HL-60/S4 (cell line): ENCODE results near the gene MTA1.

ENCODE experiments used
- in situ Hi-C: fragments of 300-500 bp; cut with MboI; formaldehyde crosslinking; loops from 2 replicates; pipeline ENCODE4 v1.14.3; 2022; ENCODE audit warnings: low sequenced_read_pairs

Gene MTA1

DNA sequence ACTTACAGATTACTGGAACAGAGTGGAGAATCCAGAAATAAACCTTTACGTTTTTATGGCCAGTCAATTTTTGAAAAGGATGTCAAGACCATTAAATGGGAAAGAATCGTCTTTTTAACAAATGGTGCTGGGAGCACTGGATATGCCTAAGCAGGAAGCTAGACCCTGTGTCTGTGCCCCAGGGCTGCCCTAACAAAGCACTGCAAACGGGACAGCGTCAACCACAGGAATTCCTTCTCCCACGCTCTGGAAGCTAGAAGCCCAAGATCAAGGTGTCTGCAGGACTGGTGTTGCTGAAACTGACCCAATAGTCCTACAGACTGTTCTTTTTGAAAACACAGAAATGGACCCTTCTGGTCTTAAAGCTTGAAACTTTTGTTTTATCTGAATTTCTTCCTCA, 97.5 kb downstream of the MTA1 start:
- in situ Hi-C loops, result no loop called here

DNA sequence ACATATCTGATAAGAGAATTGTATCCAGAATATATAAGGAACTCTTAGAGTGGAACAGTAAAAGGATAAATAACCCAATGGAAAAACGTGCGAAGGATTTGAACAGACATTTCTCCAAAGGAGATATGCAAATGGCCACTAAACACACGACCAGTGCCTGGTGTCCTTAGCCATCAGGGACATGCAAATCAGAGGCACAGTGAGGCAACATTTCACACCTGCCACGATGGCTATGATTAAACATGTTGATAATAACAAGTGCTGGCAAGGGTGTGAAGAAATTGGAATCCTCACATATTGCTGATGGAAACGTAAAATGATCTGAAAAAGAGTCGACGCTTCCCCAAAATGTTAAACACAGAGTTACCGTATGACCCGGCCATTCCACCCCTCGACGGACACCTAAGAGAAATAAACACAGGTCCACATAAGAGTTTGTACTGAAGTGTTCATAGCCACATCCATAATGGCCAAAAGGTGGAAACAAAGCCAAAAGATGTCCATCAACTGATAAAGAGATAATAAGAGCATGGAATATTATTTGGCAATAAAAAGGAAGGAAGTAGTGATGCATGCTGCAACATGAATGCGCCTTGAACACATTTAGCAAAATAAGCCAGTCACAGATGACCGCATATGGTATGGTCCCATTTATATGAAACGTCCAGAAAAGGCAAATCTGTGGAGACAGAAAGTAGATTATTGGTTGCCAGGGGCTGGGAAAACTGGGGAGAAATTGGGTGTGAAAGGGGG, 100.5 kb downstream of the MTA1 start:
- in situ Hi-C loops, result no loop called here
